ENCODE data around the gene FKBP11. TPM values are rescaled to one million over a fixed set of nuclear protein-coding genes. Genes with fewer than 3 reads are reported as not detected.
A peak's percentile ranks its signal among the peaks of the same experiment; 100 is the strongest.

FKBP11 gene
- total and polyA plus RNA-seq, 2 of the 13 experiments (the other 11 are each of a cell fraction or from before 2014, with no cell fraction given): 15.5 to 19.4 TPM

DNA sequence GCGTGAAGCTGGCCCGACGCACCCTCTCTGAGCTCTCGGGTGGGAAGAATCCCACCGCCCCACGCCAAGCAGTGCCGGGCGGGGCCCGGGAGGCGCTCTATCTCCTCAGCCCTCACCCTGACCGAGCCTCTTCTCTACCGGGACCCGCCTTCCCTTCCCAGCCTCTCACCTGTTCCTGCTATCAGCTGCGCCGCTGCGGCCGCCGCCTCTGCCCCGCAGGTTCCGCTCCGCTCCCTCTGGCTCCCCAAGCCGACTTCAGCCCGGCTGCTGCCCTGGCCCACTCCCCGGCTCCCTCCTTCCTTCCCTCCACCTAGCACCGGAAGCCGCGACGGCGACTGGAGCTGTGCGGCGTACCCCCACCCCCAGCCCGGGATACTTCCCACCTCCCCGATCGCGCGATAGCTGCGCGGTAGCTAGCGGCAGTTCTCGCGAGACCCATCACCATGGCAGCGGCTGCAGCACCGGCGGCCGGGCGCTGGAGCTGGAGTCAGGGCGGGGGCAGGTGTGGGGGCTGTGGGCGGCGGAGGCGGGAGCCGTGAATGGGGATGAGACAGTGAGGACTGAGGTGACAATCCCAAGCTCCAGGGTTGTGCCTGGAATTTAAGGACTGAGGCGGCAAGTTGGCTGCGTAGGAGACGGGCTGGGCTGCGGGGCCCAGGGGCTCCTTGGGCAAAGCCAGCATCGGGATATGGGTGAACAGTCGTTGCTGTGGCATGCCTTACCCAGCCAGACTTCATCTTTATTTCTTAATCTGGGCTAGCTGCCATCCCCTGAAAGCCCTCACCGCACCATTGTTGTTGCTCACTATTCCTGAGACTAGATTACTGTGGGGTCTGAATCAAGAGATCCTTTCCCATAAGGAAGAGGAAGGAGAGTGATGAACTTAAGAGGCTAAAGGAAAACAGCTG, 32.1 kb upstream of the FKBP11 start, which contains the start of gene ARF3 (continued):
- TF ChIP-seq, protein P1, sequence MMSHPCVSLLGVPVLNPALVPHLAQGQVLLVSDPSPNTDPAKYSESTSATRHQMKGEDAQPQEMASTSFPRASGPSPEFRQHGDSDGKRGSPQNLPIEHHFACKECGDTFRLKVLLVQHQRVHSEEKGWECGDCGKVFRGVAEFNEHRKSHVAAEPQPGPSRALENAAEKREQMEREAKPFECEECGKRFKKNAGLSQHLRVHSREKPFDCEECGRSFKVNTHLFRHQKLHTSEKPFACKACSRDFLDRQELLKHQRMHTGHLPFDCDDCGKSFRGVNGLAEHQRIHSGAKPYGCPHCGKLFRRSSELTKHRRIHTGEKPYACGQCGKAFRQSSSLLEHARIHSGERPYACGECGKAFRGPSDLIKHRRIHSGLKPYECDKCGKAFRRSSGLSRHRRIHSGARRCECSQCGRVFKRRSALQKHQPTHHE (CRISPR knock-in tag; IDR thresholded peaks at IDR 0.05; ENCODE audit: borderline replicate concordance): 0 out of 2 replicates have a peak, but pooled peaks have one; percentile 13
- TF ChIP-seq, protein P2, sequence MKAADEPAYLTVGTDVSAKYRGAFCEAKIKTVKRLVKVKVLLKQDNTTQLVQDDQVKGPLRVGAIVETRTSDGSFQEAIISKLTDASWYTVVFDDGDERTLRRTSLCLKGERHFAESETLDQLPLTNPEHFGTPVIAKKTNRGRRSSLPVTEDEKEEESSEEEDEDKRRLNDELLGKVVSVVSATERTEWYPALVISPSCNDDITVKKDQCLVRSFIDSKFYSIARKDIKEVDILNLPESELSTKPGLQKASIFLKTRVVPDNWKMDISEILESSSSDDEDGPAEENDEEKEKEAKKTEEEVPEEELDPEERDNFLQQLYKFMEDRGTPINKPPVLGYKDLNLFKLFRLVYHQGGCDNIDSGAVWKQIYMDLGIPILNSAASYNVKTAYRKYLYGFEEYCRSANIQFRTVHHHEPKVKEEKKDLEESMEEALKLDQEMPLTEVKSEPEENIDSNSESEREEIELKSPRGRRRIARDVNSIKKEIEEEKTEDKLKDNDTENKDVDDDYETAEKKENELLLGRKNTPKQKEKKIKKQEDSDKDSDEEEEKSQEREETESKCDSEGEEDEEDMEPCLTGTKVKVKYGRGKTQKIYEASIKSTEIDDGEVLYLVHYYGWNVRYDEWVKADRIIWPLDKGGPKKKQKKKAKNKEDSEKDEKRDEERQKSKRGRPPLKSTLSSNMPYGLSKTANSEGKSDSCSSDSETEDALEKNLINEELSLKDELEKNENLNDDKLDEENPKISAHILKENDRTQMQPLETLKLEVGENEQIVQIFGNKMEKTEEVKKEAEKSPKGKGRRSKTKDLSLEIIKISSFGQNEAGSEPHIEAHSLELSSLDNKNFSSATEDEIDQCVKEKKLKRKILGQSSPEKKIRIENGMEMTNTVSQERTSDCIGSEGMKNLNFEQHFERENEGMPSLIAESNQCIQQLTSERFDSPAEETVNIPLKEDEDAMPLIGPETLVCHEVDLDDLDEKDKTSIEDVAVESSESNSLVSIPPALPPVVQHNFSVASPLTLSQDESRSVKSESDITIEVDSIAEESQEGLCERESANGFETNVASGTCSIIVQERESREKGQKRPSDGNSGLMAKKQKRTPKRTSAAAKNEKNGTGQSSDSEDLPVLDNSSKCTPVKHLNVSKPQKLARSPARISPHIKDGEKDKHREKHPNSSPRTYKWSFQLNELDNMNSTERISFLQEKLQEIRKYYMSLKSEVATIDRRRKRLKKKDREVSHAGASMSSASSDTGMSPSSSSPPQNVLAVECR (CRISPR knock-in tag; IDR thresholded peaks at IDR 0.05; ENCODE audit: borderline replicate concordance): peak; percentile 89
- TF ChIP-seq ZNF274 (CRISPR knock-in tag; IDR thresholded peaks at IDR 0.05) (peak; percentile 65; the same call in 1 of the 2 replicates), ZNF547 (CRISPR knock-in tag; IDR thresholded peaks at IDR 0.05) (0 out of 2 replicates have a peak, but pooled peaks have one; percentile 12), SMYD3 (CRISPR knock-in tag; IDR thresholded peaks at IDR 0.05) (no peak), RFXAP (CRISPR knock-in tag; IDR thresholded peaks at IDR 0.05; ENCODE audit: borderline replicate concordance) (peak; percentile 69; the same call in 1 of the 2 replicates), ZNF329 (CRISPR knock-in tag; IDR thresholded peaks at IDR 0.05; ENCODE audit: low read depth) (peak; percentile 53; the same call in 1 of the 2 replicates), MED1 (CRISPR knock-in tag; IDR thresholded peaks at IDR 0.05) (peak; percentile 43; the same call in 1 of the 2 replicates)
- TF ChIP-seq, protein P3, sequence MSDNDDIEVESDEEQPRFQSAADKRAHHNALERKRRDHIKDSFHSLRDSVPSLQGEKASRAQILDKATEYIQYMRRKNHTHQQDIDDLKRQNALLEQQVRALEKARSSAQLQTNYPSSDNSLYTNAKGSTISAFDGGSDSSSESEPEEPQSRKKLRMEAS (IDR thresholded peaks at IDR 0.05): peak; percentile 58
- TF ChIP-seq, protein P4, sequence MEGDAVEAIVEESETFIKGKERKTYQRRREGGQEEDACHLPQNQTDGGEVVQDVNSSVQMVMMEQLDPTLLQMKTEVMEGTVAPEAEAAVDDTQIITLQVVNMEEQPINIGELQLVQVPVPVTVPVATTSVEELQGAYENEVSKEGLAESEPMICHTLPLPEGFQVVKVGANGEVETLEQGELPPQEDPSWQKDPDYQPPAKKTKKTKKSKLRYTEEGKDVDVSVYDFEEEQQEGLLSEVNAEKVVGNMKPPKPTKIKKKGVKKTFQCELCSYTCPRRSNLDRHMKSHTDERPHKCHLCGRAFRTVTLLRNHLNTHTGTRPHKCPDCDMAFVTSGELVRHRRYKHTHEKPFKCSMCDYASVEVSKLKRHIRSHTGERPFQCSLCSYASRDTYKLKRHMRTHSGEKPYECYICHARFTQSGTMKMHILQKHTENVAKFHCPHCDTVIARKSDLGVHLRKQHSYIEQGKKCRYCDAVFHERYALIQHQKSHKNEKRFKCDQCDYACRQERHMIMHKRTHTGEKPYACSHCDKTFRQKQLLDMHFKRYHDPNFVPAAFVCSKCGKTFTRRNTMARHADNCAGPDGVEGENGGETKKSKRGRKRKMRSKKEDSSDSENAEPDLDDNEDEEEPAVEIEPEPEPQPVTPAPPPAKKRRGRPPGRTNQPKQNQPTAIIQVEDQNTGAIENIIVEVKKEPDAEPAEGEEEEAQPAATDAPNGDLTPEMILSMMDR (CRISPR knock-in tag; IDR thresholded peaks at IDR 0.05): peak; percentile 7; the same call in 1 of the 2 replicates
- TF ChIP-seq, protein P5, sequence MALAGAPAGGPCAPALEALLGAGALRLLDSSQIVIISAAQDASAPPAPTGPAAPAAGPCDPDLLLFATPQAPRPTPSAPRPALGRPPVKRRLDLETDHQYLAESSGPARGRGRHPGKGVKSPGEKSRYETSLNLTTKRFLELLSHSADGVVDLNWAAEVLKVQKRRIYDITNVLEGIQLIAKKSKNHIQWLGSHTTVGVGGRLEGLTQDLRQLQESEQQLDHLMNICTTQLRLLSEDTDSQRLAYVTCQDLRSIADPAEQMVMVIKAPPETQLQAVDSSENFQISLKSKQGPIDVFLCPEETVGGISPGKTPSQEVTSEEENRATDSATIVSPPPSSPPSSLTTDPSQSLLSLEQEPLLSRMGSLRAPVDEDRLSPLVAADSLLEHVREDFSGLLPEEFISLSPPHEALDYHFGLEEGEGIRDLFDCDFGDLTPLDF (CRISPR knock-in tag; IDR thresholded peaks at IDR 0.05): no peak
- TF ChIP-seq, protein P6, sequence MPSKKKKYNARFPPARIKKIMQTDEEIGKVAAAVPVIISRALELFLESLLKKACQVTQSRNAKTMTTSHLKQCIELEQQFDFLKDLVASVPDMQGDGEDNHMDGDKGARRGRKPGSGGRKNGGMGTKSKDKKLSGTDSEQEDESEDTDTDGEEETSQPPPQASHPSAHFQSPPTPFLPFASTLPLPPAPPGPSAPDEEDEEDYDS (CRISPR knock-in tag; IDR thresholded peaks at IDR 0.05): peak; percentile 72; the same call in 1 of the 2 replicates
- TF ChIP-seq, protein P7, sequence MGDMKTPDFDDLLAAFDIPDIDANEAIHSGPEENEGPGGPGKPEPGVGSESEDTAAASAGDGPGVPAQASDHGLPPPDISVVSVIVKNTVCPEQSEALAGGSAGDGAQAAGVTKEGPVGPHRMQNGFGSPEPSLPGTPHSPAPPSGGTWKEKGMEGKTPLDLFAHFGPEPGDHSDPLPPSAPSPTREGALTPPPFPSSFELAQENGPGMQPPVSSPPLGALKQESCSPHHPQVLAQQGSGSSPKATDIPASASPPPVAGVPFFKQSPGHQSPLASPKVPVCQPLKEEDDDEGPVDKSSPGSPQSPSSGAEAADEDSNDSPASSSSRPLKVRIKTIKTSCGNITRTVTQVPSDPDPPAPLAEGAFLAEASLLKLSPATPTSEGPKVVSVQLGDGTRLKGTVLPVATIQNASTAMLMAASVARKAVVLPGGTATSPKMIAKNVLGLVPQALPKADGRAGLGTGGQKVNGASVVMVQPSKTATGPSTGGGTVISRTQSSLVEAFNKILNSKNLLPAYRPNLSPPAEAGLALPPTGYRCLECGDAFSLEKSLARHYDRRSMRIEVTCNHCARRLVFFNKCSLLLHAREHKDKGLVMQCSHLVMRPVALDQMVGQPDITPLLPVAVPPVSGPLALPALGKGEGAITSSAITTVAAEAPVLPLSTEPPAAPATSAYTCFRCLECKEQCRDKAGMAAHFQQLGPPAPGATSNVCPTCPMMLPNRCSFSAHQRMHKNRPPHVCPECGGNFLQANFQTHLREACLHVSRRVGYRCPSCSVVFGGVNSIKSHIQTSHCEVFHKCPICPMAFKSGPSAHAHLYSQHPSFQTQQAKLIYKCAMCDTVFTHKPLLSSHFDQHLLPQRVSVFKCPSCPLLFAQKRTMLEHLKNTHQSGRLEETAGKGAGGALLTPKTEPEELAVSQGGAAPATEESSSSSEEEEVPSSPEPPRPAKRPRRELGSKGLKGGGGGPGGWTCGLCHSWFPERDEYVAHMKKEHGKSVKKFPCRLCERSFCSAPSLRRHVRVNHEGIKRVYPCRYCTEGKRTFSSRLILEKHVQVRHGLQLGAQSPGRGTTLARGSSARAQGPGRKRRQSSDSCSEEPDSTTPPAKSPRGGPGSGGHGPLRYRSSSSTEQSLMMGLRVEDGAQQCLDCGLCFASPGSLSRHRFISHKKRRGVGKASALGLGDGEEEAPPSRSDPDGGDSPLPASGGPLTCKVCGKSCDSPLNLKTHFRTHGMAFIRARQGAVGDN (CRISPR knock-in tag; IDR thresholded peaks at IDR 0.05): peak; percentile 87
